Measurements from ENCODE around the gene RIN2. TPM values are rescaled to one million over a fixed set of nuclear protein-coding genes. Genes with fewer than 3 reads are reported as not detected.

The RIN2 gene
- total RNA-seq, 1 experiment from 2014 or later = 1.5 TPM

DNA sequence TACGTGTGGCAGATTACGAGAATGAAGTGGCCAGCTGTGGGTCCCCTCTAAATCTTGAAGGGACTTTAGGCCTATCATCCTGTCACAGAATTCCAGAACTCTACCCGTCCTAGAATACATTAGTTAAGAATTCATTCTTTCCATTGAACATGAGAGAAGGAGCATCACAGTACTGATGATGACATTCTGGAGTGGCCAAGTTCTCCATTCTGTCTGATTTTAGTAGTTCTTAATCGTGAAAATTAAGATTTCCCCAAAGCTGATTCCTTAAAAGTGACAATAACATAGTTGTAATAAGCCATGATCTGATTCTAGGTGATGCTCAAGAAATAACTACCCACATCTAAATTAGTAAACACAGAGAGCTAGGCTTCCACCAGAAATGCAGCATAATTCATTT is 35.0 kb upstream of the RIN2 start:
- POLR2A ChIA-PET = no interaction called here

More for the DNA sequence above, 35.0 kb upstream of the RIN2 start:
- no peaks in the 10 kb centered on the region for H3K36me3 ChIP-seq (ENCODE audit: control insufficient read depth in 1 of 2, insufficient read depth in 2 of 2, low read length in 2 of 2)
- H3K9ac ChIP-seq (ENCODE audit: low read length) = no peak overlapping the region
- no peak overlapping the region for H3K4me3 ChIP-seq (replicated peaks in 1 of 2; ENCODE audit: low read depth in 1 of 2, low read length in 2 of 2)
- TF ChIP-seq CBX3 (IDR thresholded peaks at IDR 0.05; ENCODE audit: low read depth) (no peak), EZH2phosphoT487 (IDR thresholded peaks at IDR 0.05; ENCODE audit: borderline replicate concordance) (no peak), EZH2 (IDR thresholded peaks at IDR 0.05) (no peak), SP1 (IDR thresholded peaks at IDR 0.05; ENCODE audit: low read depth) (no peak), EGR1 (IDR thresholded peaks at IDR 0.05; ENCODE audit: low read depth) (no peak), JUND (IDR thresholded peaks at IDR 0.05) (no peak), ZNF274 (IDR thresholded peaks at IDR 0.05; ENCODE audit: low read depth, low read length) (no peak), FOSL1 (IDR thresholded peaks at IDR 0.05; ENCODE audit: low read depth) (no peak), POLR2A (IDR thresholded peaks at IDR 0.05; ENCODE audit: borderline replicate concordance, extremely low read depth, insufficient read depth, insufficient read length) (no peak), ELF1 (IDR thresholded peaks at IDR 0.05; ENCODE audit: borderline replicate concordance, low read depth) (no peak), CEBPB (IDR thresholded peaks at IDR 0.05; ENCODE audit: low read depth) (no peak), SRF (IDR thresholded peaks at IDR 0.05; ENCODE audit: low read depth) (no peak), ZFX (IDR thresholded peaks at IDR 0.05) (no peak), POLR2AphosphoS5 (IDR thresholded peaks at IDR 0.05; ENCODE audit: low read depth, low read length) (no peak)
- TF ChIP-seq, protein P1, sequence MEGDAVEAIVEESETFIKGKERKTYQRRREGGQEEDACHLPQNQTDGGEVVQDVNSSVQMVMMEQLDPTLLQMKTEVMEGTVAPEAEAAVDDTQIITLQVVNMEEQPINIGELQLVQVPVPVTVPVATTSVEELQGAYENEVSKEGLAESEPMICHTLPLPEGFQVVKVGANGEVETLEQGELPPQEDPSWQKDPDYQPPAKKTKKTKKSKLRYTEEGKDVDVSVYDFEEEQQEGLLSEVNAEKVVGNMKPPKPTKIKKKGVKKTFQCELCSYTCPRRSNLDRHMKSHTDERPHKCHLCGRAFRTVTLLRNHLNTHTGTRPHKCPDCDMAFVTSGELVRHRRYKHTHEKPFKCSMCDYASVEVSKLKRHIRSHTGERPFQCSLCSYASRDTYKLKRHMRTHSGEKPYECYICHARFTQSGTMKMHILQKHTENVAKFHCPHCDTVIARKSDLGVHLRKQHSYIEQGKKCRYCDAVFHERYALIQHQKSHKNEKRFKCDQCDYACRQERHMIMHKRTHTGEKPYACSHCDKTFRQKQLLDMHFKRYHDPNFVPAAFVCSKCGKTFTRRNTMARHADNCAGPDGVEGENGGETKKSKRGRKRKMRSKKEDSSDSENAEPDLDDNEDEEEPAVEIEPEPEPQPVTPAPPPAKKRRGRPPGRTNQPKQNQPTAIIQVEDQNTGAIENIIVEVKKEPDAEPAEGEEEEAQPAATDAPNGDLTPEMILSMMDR (IDR thresholded peaks at IDR 0.05 in 2 of 3, conservative IDR thresholded peaks at IDR 0.05 in 1 of 3; ENCODE audit: borderline replicate concordance in 1 of 3, insufficient read depth in 1 of 3, low read depth in 2 of 3, low read length in 2 of 3) = no peak
- TF ChIP-seq, protein P2, sequence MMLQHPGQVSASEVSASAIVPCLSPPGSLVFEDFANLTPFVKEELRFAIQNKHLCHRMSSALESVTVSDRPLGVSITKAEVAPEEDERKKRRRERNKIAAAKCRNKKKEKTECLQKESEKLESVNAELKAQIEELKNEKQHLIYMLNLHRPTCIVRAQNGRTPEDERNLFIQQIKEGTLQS (IDR thresholded peaks at IDR 0.05) = no peak
- TF ChIP-seq, protein P3, sequence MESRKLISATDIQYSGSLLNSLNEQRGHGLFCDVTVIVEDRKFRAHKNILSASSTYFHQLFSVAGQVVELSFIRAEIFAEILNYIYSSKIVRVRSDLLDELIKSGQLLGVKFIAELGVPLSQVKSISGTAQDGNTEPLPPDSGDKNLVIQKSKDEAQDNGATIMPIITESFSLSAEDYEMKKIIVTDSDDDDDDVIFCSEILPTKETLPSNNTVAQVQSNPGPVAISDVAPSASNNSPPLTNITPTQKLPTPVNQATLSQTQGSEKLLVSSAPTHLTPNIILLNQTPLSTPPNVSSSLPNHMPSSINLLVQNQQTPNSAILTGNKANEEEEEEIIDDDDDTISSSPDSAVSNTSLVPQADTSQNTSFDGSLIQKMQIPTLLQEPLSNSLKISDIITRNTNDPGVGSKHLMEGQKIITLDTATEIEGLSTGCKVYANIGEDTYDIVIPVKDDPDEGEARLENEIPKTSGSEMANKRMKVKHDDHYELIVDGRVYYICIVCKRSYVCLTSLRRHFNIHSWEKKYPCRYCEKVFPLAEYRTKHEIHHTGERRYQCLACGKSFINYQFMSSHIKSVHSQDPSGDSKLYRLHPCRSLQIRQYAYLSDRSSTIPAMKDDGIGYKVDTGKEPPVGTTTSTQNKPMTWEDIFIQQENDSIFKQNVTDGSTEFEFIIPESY (IDR thresholded peaks at IDR 0.05; ENCODE audit: extremely low read depth, insufficient replicate concordance, low read length) = no peak
- TF ChIP-seq, protein P4, sequence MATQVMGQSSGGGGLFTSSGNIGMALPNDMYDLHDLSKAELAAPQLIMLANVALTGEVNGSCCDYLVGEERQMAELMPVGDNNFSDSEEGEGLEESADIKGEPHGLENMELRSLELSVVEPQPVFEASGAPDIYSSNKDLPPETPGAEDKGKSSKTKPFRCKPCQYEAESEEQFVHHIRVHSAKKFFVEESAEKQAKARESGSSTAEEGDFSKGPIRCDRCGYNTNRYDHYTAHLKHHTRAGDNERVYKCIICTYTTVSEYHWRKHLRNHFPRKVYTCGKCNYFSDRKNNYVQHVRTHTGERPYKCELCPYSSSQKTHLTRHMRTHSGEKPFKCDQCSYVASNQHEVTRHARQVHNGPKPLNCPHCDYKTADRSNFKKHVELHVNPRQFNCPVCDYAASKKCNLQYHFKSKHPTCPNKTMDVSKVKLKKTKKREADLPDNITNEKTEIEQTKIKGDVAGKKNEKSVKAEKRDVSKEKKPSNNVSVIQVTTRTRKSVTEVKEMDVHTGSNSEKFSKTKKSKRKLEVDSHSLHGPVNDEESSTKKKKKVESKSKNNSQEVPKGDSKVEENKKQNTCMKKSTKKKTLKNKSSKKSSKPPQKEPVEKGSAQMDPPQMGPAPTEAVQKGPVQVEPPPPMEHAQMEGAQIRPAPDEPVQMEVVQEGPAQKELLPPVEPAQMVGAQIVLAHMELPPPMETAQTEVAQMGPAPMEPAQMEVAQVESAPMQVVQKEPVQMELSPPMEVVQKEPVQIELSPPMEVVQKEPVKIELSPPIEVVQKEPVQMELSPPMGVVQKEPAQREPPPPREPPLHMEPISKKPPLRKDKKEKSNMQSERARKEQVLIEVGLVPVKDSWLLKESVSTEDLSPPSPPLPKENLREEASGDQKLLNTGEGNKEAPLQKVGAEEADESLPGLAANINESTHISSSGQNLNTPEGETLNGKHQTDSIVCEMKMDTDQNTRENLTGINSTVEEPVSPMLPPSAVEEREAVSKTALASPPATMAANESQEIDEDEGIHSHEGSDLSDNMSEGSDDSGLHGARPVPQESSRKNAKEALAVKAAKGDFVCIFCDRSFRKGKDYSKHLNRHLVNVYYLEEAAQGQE (IDR thresholded peaks at IDR 0.05; ENCODE audit: low read depth) = no peak
- TF ChIP-seq, protein P5, sequence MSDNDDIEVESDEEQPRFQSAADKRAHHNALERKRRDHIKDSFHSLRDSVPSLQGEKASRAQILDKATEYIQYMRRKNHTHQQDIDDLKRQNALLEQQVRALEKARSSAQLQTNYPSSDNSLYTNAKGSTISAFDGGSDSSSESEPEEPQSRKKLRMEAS (IDR thresholded peaks at IDR 0.05) = no peak
- H4K20me1 ChIP-seq (ENCODE audit: insufficient read depth) = no peaks in the 10 kb centered on the region
- DNase-seq (ENCODE audit: low read depth, low spot score) (no peak), ATAC-seq (no peak)
- ChIA-PET RAD21 (ENCODE audit: low non-redundant PET in 1 of 2, low total read pairs in 2 of 2, uncharacterized antibody in 2 of 2, unreplicated experiment in 2 of 2) (no interaction called here), CTCF (no interaction called here)
- no peak overlapping the region for H2AFZ ChIP-seq (ENCODE audit: low read depth, low read length, poor library complexity, severe bottlenecking)
- no TSS peak for BruUV-seq (replicated peaks)
- no peaks in the 10 kb centered on the region for H3K27me3 ChIP-seq (ENCODE audit: insufficient read depth, low read length)
- no peaks in the 10 kb centered on the region for H3K9me3 ChIP-seq (ENCODE audit: control insufficient read depth in 1 of 2, insufficient read depth in 1 of 2, low read depth in 1 of 2, low read length in 2 of 2)
- H3K9me2 ChIP-seq (ENCODE audit: insufficient read depth) = no peaks in the 10 kb centered on the region
- H3K4me2 ChIP-seq (ENCODE audit: low read length) = no peak overlapping the region
- no peaks in the 10 kb centered on the region for H3K4me1 ChIP-seq (ENCODE audit: control insufficient read depth in 1 of 2, insufficient read depth in 2 of 2, low read length in 2 of 2)
- no peak overlapping the region for H3K27ac ChIP-seq (ENCODE audit: low read depth, low read length)
- intact Hi-C loops (cut with micrococcal nuclease) = no loop called here
- H3K79me2 ChIP-seq (ENCODE audit: insufficient read depth, low read length) = no peaks in the 10 kb centered on the region

Measured in HCT116 (cell line).